A673 (cell line): Measurements from ENCODE around the gene PGGHG.
"Not testable (repeated sequence)": the region's sequence is repeated elsewhere in the genome, so short reads cannot be mapped to it uniquely, and the experiment has no call there.

Source experiments
- CTCF ChIP-seq: fragments of 300-800, 200-600 bp; sonication (generic); conservative IDR thresholded peaks from 2 replicates; pipeline ENCODE4 v1.5.1; 2017; ENCODE audit warnings: low read depth, mild to moderate bottlenecking, antibody characterized with exemption, low read length, moderate library complexity, mixed read lengths
- EZH2 ChIP-seq: fragments of 200-600 bp; sonication (generic); IDR thresholded peaks from 2 replicates; pipeline ENCODE4 v1.6.1; 2017; ENCODE audit warnings: borderline replicate concordance, low read depth, mild to moderate bottlenecking, mixed read lengths, antibody characterized with exemption, low read length; ENCODE audit not compliant: poor library complexity, severe bottlenecking

GRCh38 chr11:308740-309665, 20.1 kb downstream of the PGGHG start:
- not testable (repeated sequence) for TF ChIP-seq CTCF, EZH2
